ENCODE measurements around the gene AKT3.

AKT3 gene

GRCh38 chr1:243489681-243490546 is 360.1 kb downstream of the AKT3 start:
- H3K4me3 Mint-ChIP-seq, result no peak overlapping the region
- H3K9me3 Mint-ChIP-seq, result no peaks in the 10 kb centered on the region
- H3K36me3 Mint-ChIP-seq (ENCODE audit: low read depth), result peaks cover 24% of the 10 kb centered on the region
- TF ChIP-seq CTCF (IDR thresholded peaks at IDR 0.05; ENCODE audit: unreplicated experiment in 3 of 3), result no peak
- no peak overlapping the region for H3K27ac Mint-ChIP-seq
- peaks cover 20% of the 10 kb centered on the region for H3K4me1 Mint-ChIP-seq
- H3K27me3 Mint-ChIP-seq (ENCODE audit: low read depth), result no peaks in the 10 kb centered on the region

GRCh38 chr1:243489158-243489527 is 360.9 kb downstream of the AKT3 start:
- TF ChIP-seq CTCF (IDR thresholded peaks at IDR 0.05; ENCODE audit: unreplicated experiment in 3 of 3), result no peak

GRCh38 chr1:243488459-243489157 is 361.4 kb downstream of the AKT3 start:
- H3K27me3 Mint-ChIP-seq (ENCODE audit: low read depth), result peaks cover 5% of the 10 kb centered on the region
- H3K4me3 Mint-ChIP-seq, result no peak overlapping the region
- H3K4me1 Mint-ChIP-seq, result peaks cover 19% of the 10 kb centered on the region
- H3K27ac Mint-ChIP-seq, result no peak overlapping the region
- no peak for TF ChIP-seq CTCF (IDR thresholded peaks at IDR 0.05; ENCODE audit: unreplicated experiment in 3 of 3)
- peaks cover 13% of the 10 kb centered on the region for H3K36me3 Mint-ChIP-seq (ENCODE audit: low read depth)
- H3K9me3 Mint-ChIP-seq, result no peaks in the 10 kb centered on the region

More at GRCh38 chr1:243489158-243489527, 360.9 kb downstream of the AKT3 start:
- H3K36me3 Mint-ChIP-seq (ENCODE audit: low read depth), result peaks cover 16% of the 10 kb centered on the region
- peaks cover 20% of the 10 kb centered on the region for H3K4me1 Mint-ChIP-seq
- H3K4me3 Mint-ChIP-seq, result no peak overlapping the region
- no peaks in the 10 kb centered on the region for H3K9me3 Mint-ChIP-seq
- no peak overlapping the region for H3K27ac Mint-ChIP-seq
- peaks cover under 1% of the 10 kb centered on the region for H3K27me3 Mint-ChIP-seq (ENCODE audit: low read depth)

GRCh38 chr1:243487649-243488227 is 362.3 kb downstream of the AKT3 start:
- Mint-ChIP-seq H3K9me3 (no peaks in the 10 kb centered on the region), H3K36me3 (ENCODE audit: low read depth) (peaks cover 9% of the 10 kb centered on the region), H3K27ac (no peak overlapping the region), H3K4me1 (peaks cover 16% of the 10 kb centered on the region), H3K4me3 (no peak overlapping the region), H3K27me3 (ENCODE audit: low read depth) (peaks cover 8% of the 10 kb centered on the region)
- TF ChIP-seq CTCF (IDR thresholded peaks at IDR 0.05; ENCODE audit: unreplicated experiment in 3 of 3), result no peak

GRCh38 chr1:243487036-243487648 is 362.9 kb downstream of the AKT3 start:
- Mint-ChIP-seq H3K4me3 (no peak overlapping the region), H3K4me1 (peaks cover 22% of the 10 kb centered on the region)
- no peak for TF ChIP-seq CTCF (IDR thresholded peaks at IDR 0.05; ENCODE audit: unreplicated experiment in 3 of 3)

More at GRCh38 chr1:243487036-243487648, 362.9 kb downstream of the AKT3 start:
- peaks cover 9% of the 10 kb centered on the region for H3K36me3 Mint-ChIP-seq (ENCODE audit: low read depth)
- H3K9me3 Mint-ChIP-seq, result no peaks in the 10 kb centered on the region
- peaks cover 13% of the 10 kb centered on the region for H3K27me3 Mint-ChIP-seq (ENCODE audit: low read depth)
- no peak overlapping the region for H3K27ac Mint-ChIP-seq

All from nephron (organoid).